Keratinocyte (primary cell): ENCODE results near the gene ANGPTL8.

Source experiments
- EZH2 ChIP-seq: IDR thresholded peaks from one replicate; pipeline ENCODE4 v1.6.1; 2012; ENCODE audit warnings: inconsistent platforms, mild to moderate bottlenecking, low read length, moderate library complexity
- TF ChIP-seq, protein P1 (sequence below), 3 experiments: IDR thresholded peaks in 1 of 3; conservative IDR thresholded peaks in 1 of 3; optimal IDR thresholded peaks in 1 of 3; 2 replicates in 2 of 3; 3 replicates in 1 of 3; pipeline versions ENCODE3 to v1.5.1; 2011; ENCODE audit warnings: low read length in 3 of 3, mild to moderate bottlenecking in 3 of 3, moderate library complexity in 2 of 3, control low read depth in 1 of 3, inconsistent platforms in 1 of 3; ENCODE audit not compliant: insufficient read depth in 2 of 3; ENCODE audit errors: extremely low read depth in 1 of 3

DNA sequence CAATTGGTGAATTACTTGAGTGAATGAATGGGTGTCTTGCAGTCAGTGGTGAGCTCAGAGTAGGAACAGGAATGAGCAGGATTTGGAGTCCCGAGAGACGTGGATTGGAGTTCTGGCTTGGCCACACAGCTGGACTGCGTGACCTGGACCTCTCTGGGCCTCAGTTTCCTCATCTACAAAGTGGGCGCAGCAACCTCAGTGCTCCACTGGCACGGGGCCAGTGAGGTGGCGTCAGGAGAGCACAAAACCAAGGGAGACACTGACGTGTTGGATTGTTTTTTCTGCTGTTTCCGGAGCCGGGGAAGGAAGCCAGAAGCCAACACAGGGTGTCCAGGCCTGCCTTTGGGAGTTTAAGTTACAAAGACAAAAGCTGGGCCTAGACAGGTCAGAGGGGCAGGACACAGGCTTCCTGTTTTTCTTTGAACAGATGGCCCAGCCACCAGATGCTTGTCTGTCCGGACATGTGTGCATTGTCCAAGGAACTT is 29.4 kb downstream of the ANGPTL8 start:
- TF ChIP-seq, protein P1, sequence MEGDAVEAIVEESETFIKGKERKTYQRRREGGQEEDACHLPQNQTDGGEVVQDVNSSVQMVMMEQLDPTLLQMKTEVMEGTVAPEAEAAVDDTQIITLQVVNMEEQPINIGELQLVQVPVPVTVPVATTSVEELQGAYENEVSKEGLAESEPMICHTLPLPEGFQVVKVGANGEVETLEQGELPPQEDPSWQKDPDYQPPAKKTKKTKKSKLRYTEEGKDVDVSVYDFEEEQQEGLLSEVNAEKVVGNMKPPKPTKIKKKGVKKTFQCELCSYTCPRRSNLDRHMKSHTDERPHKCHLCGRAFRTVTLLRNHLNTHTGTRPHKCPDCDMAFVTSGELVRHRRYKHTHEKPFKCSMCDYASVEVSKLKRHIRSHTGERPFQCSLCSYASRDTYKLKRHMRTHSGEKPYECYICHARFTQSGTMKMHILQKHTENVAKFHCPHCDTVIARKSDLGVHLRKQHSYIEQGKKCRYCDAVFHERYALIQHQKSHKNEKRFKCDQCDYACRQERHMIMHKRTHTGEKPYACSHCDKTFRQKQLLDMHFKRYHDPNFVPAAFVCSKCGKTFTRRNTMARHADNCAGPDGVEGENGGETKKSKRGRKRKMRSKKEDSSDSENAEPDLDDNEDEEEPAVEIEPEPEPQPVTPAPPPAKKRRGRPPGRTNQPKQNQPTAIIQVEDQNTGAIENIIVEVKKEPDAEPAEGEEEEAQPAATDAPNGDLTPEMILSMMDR (optimal IDR thresholded peaks at IDR 0.05 in 1 of 3, IDR thresholded peaks at IDR 0.05 in 1 of 3, conservative IDR thresholded peaks at IDR 0.05 in 1 of 3; ENCODE audit: extremely low read depth in 1 of 3, insufficient read depth in 2 of 3, low read length in 3 of 3) = no peak
- TF ChIP-seq EZH2 = no peak
